ENCODE results near the gene CPT1C.
"Not testable (repeated sequence)": the region's sequence is repeated elsewhere in the genome, so short reads cannot be mapped to it uniquely, and the experiment has no call there.

CPT1C gene

GRCh38 chr19:49712397-49712859, 21.5 kb downstream of the CPT1C start:
- DNase-seq: peak; percentile 24

GRCh38 chr19:49713236-49713845, 22.4 kb downstream of the CPT1C start:
- DNase-seq: no peak

GRCh38 chr19:49716154-49716553, 25.2 kb downstream of the CPT1C start:
- no peak for DNase-seq

GRCh38 chr19:49718511-49718910, 27.6 kb downstream of the CPT1C start:
- no peak for DNase-seq

DNA sequence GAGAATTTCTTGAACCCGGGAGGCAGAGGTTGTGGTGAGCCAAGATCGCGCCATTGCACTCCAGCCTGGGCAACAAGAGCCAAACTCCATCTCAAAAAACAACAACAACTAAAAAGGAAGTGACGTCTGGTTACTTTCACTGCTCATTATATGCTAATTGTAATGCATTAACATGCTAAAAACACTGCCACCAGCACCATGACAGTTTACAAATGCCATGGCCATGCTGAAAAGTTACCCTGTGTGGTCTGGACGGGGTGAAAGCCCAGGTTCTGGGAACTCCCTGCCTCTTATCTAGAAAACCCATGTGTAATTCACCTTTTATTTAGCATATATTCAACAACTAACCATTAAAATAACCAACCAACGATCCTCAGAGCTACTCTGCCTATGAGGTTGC, 28.1 kb downstream of the CPT1C start:
- DNase-seq: no peak

GRCh38 chr19:49719420-49719819, 28.5 kb downstream of the CPT1C start:
- not testable (repeated sequence) for DNase-seq

- DNase-seq: no peak
Observed at GRCh38 chr19:49727217-49728030, 36.5 kb downstream of the CPT1C start.

DNA sequence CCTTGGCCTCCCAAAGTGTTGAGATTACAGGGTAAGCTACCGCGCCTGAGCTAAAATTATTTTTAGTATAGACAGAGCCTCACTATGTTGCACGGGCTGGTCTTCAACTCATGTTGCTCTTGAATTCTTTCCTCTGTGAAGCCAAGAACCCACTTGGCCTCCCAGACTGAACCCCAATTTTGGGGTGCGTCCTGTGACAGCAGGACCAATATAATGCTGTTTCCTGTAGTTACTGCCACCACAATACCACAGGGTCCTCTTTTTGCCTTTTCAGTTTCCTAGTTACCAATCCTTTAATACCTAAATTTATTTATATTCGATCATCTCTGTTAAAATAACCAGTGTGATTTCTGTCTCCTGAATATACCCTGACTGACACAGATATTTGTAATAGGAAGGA, 39.2 kb downstream of the CPT1C start:
- DNase-seq: no peak

DNA sequence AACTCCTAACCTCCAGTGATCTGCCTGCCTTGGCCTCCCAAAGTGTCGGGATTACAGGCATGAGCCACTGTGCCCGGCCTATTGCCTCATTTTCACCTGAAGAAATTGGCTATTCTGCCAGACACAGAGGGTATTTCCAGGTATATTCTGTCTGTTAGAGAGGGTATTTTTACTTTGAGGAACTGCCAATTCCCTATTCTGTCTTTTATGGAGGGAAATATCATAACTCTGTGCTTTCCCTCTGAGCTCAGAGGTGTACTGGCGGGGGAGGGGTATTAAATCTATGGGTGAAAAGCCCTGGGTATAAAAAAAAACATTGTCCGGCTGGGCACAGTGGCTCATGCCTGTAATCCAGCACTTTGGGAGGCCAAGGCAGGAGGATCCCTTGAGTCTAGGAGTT, 47.4 kb downstream of the CPT1C start:
- no peak for DNase-seq

DNA sequence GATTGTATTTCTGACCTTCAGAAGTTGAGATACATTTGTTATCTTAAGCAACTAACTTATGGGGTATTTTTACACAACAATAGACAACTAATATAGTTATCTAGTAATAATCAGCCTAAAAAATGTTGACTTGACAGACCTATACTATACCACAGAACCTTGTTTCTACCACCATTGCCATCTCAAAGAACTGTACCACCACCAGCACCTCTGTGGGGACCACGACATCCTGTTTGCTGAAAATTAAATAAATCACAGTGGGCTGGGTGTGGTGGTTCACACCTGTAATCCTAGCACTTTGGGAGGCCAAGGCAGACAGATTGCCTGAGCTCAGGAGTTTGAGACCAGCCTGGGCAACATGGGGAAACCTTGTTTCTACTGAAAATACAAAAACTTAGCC, 48.2 kb downstream of the CPT1C start:
- DNase-seq: no peak

DNA sequence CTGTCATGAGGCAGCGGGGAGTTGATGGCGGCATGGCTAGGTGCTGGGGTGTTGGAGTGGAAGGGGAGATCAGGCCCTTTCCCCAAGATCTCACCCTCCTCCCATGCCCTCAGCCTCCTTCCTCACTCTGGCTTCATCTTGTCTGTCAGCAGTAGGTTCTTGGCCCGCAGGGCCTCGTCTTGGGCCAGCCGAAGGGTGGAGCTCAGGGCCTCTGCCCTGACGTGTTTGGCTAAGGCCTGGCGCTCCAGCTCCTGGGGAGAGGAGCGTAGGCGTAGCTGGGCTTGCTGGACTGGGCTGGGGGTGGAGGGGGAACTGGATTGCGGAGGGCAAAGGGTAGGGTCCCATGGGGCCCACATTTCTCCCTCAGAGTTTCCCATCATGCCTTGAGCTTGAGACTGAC, 49.0 kb downstream of the CPT1C start:
- no peak for DNase-seq

- no peak for DNase-seq
Observed at GRCh38 chr19:49741210-49741844, 50.4 kb downstream of the CPT1C start.

DNA sequence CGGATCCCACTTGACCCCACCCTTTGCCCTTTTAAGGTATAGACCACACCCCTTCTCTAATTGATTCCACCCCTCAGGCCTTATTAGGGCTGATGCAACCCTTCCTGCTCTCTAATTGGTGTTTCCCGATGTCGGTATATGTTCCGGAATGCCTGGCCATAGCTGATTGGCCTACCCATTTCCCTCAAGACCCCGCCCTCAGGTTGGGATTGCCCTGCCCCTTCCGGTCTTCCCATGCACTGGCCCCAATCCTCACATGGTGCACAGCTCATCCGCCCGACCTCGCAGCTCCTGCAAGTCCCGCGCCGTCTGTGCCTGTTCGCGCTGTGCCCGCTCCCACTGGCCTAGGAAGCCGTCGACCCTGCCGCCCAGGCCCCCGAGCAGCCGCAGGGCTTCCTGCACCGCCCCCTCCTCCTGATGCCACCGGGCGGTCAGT, 54.0 kb downstream of the CPT1C start:
- no peak for DNase-seq

GRCh38 chr19:49746206-49746958, 55.5 kb downstream of the CPT1C start:
- DNase-seq: peak; percentile 82

GRCh38 chr19:49749055-49749716, 58.3 kb downstream of the CPT1C start:
- DNase-seq: no peak

GRCh38 chr19:49749771-49750170, 58.9 kb downstream of the CPT1C start:
- DNase-seq: no peak

DNA sequence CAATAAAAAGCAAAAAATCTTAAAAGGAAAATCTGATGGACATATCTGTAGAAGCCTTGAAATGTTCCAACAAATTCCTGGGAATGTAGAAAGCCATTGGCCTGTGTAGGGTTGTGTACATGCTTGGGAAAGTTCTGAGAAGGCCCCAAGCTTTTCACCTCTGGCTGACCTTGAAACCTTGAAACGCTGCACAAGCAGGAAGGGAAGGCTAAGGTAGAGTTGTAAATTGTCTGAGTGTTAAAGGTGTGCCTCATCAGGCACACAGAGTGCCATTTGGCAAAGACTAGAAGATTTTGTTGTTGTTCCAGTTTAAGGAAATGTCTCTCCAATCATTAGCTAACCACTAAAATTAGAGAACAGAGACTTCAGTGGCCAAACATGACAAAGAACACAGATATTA, 61.8 kb downstream of the CPT1C start:
- DNase-seq: no peak

GRCh38 chr19:49755956-49756355, 65.0 kb downstream of the CPT1C start:
- DNase-seq: no peak

DNA sequence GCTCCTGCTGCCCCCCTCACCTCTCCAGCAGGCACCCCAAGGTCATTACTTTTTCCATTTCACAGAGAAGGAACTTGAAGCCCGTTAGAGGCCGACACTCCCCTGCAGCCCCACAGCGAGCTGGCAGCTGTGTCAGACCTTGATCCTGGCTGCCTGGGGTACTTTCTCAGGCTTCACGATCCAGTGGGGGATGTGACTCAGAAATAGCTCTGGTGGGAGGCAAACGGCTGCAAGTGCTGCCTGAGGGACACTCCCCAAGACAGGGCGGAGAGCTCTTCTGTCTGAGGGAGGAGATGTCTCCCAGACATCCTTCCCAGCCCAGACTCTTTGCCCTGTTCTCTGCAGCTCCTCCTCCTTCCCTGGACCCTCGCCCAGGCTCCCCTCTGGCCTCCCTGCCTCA, 67.4 kb downstream of the CPT1C start:
- no peak for DNase-seq

DNA sequence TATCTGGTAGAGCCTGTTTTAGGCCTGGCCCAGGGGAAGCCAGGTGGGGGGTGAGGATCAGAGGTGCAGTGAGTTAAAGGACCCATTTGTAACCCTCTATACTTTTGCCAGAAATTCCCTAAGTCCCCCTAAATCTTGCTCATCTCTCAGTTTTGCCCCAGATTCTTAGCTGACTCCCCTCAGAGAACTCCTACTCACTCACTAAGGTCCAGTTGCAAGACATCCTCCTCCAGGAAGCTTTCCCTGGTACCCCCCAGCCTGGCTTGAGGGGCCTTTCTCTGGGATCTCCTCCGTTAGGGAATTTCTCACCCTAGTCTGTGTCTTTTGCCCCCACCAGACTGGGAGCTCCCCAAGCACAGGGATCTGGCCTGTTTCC, 70.3 kb downstream of the CPT1C start:
- no peak for DNase-seq

DNA sequence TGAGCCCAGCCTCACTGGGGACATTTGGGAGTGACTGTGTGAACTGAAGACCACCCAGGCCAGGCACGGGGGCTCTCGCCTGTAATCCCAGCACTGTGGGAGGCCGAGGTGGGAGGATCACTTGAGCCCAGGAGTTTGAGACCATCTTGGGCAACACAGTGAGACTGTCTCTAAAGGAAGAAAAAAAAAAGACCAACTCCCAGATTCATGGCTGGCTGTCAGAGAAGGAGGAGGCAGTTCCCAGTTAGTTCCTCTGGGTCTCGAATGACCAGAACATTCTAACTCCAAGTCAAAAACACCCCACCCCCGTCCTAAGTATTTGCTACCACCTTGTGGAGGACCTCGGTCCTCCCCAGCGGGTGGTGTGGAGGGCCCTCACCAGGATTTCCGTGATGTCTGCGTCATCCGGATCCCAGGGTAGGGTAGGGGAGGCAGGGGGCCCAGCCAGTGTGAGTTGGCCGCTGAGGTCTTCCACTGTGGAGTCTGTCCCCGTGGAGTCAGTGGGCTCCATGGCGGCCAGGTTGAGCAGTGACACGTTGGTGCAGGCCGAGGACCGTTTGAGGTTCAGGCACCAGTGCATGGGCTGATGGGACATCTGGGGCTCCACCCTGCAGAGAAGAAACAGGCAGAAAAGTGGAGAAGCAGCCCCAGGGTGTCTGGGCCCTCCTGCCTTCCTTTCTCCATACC, 70.9 kb downstream of the CPT1C start:
- no peak for DNase-seq

DNA sequence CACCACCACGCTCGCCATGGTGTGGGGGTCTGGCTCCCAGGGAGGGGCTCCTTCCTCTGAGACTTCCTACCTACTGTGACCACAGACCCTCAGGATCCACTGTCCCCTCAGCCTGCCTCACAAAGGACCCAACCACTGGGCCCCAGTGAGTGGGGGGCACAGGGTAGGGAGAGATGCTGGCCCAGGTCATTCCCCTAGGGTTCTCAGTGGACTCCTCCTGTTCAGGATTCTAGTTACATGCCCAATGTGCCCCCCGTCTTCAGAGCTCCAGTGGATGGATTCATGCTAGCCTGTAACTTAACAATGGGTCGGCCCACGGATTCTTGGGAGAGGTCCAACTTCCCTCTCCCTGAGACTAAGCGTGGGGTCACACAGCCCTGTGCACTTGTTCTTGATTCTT, 72.3 kb downstream of the CPT1C start, which contains the start of gene TSKS:
TSKS (minus strand) TSS at position 77 of the 400 bp plus-strand sequence; CDS start at position 18, 59 bp downstream.
- no peak for DNase-seq
